Erythroblast (primary cell): ENCODE measurements around the gene HOPX.
"Not testable (repeated sequence)": the region's sequence is repeated elsewhere in the genome, so short reads cannot be mapped to it uniquely, and the experiment has no call there.

ENCODE experiments used
- GATA1 ChIP-seq: IDR thresholded peaks from 2 replicates; pipeline ENCODE4 v1.6.1; 2011; ENCODE audit warnings: low read depth, mild to moderate bottlenecking, control low read depth, low read length, moderate library complexity
- POLR2A ChIP-seq: IDR thresholded peaks from 2 replicates; pipeline ENCODE4 v1.6.1; 2011; ENCODE audit warnings: mild to moderate bottlenecking, low read length

DNA sequence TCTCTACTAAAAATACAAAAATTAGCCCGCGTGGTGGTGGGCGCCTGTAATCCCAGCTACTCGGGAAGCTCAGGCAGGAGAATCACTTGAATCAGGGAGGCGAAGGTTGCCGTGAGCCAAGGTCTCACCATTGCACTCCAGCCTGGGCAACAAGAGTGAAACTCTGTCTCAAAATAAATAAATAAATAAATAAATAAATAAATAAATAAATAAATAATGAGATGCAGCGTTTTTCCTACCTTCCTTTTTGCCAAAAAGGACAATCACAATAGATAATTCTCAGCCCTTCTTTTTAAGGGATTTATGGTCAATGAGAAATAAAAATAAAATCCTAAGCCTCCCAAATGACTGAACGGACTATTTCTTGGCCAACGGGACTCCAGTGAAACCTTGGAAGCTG is 46.1 kb downstream of the HOPX start:
- TF ChIP-seq POLR2A, GATA1: not testable (repeated sequence)
